Right hindlimb (tissue), 1 donor: ENCODE data around the gene SCARF2.

Experiments
- DNase-seq: peaks from one replicate; pipeline ENCODE4 v3.0.0-alpha.2; 2018

Gene SCARF2

GRCh38 chr22:20438678-20439492, 1.3 kb upstream of the SCARF2 start:
- no peak for DNase-seq

- DNase-seq = no peak
These were observed 727 bp upstream of the SCARF2 start for GRCh38 chr22:20438427-20438677.

DNA sequence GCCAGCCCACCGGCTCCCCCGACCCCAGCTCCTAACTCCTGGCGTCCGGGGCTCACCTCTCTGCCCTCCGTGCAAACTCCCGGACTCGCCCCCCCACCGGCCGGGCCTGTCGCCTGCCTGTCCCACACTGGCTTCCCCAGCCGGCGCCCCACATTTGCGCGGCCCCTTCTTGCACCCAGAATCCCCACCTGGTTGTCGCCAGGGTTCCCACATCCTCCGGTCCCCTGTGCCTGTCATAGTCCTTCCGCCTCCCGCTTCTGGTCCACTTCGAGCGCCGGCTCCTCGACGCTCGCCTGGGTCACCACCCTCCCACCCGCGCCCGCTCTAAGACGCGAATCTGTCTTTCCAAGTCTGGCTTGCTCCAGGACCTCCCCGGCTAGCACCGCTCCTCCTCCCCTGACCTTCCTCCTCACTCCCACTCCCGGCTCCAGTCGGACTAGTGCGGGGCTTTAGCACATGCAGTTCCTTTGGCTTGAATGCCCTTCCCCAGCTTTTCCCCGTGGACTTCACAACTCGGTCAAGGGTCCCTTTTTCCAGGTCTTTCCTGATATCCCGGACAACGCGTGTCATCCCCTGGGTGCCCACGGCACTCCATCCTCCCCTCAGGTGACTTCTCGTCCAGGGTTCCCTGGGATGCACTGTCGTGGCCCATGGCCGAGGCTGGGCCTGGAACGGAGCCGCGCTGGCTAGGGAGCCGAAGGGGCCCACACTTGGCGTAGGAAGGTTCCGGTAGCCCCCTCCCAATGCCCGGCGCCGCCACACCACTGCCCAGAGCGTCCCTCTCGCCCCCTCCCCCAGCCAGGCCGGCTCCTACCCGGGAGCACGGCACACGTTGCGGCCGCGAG, 635 bp downstream of the SCARF2 start:
- DNase-seq = peak; percentile 69

GRCh38 chr22:20436307-20436767, 1.3 kb downstream of the SCARF2 start:
- DNase-seq = peak; percentile 83

- no peak for DNase-seq
These were observed 2.0 kb downstream of the SCARF2 start for GRCh38 chr22:20435436-20436306.

DNA sequence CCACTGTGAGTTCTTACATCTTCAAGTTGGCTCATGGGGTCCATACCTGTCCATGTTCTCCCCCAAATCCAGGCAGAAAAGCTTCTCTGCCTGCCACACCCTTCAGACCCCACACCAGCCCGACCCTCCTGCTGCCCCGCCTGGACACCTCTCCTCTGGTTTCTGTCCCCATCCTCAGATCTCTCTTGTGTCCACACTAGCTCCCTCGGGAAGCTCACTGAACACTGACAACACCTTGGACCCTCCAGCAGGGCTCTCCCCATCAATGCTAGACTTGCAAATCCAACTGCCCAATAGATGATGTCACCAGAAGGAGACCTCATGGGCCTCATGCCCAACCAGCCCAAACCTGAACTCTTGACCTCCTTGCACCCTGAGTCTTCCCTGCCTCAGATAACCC, 2.9 kb downstream of the SCARF2 start:
- DNase-seq = no peak

- no peak for DNase-seq
These were observed 3.3 kb downstream of the SCARF2 start for GRCh38 chr22:20434264-20434751.

- DNase-seq = no peak
These were observed 3.9 kb downstream of the SCARF2 start for GRCh38 chr22:20433686-20434241.

GRCh38 chr22:20433191-20433590, 4.4 kb downstream of the SCARF2 start:
- no peak for DNase-seq

- no peak for DNase-seq
These were observed 5.4 kb downstream of the SCARF2 start for GRCh38 chr22:20432244-20432686.

- DNase-seq = no peak
These were observed 6.0 kb downstream of the SCARF2 start for GRCh38 chr22:20431511-20432192.

DNA sequence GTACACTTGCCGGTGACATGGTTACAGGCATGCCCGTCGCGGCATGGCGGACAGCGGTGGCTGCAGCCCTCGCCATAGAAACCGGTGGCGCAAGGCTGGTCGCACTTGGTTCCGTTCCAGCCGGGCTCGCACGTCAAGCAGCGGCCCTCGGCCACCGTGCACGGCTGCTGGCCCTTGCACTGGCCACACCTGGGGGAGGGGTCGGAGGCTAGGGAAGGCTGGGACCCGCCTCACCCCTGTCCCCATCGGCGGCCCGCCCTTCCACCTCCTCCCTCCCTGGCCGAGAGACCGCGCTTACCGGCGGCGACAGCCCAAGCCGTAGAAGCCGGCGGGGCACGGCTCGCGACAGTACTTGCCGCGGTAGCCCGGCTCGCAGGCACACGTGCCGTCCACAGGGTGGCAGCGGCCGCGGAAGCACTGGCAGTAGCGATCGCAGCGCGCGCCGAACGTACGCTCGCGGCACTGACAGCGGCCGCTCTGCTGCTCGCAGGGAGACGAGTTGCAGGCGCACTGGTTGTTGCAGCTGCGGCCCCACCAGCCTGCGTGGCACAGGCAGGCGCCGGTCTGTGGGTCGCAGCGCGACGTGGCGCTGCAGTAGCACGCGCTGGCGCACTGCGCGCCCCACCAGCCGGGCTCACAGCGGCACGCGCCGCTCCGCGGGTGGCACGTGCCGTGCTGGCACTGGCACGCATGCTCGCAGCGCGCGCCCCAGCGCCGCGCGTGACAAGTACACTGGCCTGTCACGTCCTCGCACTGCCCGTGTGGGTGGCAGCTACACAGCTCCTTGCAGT, 6.7 kb downstream of the SCARF2 start:
- DNase-seq = no peak

DNA sequence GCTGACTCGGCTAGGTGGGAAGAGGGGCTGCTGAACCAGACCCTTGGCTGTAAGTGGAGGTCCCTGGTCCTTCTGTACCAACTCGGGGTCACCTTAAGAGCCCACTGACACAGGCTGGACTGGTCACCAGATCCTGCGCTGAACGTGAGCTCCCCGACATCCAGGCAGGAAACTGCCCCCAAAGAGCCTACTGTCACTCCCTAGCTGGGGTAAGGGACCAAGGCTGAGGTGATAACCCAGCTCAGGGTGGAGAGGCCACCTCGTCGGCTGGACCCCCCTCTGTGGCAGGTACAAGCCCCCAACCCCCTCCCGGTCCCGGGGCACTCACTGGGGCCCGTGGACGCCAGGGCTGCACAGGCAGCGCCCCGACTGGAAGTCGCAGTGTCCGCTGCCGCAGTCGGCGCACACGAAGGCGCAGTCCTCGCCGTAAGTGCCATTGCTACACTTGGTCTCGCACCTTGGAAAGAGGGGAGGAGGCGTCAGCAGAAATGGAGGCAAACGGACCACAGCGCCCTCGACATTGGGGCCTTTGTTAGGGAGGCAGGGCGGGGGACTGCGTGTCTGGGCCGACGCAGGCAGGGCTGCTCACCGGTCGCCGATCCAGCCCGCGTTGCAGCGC, 7.4 kb downstream of the SCARF2 start:
- no peak for DNase-seq

DNA sequence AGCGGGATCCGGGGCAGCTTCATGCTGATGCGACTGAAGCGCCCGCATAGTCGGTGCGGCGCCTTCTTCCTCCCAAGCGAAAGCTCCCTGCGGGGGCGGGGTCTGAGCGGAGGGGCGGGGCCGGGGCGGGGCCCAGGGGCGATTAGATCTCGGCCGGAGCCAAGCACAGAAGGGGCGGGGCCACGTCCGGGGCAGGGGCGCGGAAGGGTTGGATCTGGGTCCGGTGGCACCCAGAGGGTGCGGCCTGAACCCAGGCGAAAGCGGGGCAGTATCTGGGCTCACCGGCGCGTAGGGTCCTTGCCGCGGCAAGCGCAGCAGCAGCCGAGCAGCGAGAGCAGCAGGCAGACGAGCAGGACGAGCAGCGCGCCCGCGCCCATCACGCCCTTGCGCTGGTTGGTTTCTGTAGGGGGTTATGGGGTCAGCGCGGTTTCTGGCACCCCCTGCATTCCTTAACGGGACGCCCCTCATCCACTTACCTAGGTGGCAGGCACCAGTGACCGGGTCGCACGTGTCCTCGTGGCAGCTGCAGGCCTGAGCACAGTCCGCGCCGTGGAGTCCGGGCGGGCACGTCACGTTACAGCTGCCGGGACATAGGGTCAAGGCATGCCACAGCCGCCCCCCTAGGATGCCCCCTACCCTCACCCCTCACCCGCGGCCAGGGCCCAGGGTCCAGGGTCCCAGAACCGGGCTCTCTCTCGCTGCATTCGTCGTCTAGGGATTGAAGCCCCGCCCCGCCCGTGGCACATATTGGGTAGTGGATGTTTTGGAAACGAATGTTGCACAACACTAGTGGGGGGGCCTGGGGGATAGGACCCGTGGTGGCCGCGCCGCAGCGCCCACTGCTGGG, 8.1 kb downstream of the SCARF2 start:
- no peak for DNase-seq

DNA sequence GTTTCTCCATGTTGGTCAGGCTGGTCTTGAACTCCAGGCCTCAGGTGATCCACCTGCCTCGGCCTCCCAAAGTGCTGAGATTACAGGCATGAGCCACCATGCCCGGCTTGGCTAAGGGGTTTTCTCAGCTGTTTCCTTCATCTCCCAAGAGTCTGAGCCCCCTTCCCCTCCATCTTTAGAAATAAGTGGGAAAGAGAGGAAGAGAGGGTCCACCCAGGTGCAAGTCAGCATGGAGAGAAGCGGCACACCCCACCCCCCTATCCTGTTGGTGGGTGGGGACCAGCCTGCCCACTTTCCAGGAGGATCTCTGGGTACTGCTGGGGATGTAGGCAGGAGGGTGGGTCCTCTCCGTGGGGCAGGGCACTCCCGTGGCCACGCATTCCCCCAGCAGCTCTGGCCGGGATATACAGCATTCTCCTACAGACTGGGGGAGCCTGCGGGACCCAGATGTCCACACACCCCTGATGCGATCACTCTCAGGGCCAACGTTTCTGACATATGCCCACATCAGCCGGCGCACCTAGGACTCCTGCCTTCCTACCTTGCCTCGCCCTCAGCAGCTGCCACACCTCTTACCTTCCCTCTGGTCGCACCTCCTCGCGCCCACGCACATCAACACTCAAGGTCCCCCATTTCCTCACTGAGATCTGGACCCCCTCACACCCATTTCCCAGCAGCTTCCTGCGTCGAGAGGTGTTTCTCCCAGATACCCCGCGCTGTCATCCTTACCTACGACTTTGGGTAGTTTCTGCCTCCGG, 8.9 kb downstream of the SCARF2 start:
- no peak for DNase-seq

DNA sequence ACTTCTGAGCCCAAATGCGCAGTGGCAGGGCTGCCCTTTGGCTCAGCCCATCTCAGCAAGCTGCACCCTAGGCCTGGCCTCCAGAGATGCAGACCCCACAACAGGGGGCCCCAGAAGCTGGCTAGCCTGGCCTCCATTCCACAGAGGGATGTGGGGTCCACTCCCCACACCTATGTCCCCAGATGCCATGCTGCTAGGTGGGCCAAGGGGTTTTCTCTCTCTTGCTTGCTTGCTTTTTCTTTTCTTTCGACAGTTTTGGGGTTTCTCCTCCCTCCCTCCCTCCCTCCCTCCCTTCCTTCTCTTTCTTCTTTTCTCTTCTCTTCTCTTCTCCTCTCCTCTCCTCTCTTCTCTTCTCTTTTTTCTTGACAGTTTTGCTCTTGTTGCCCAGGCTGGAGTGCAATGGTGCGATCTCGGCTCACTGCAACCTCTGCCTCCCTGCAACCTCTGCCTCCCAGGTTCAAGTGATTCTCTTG, 9.6 kb downstream of the SCARF2 start:
- no peak for DNase-seq

GRCh38 chr22:20427104-20427944, 10.3 kb downstream of the SCARF2 start:
- DNase-seq = no peak

GRCh38 chr22:20426259-20426615, 11.4 kb downstream of the SCARF2 start:
- DNase-seq = no peak
